Stimulated activated CD4-positive, alpha-beta T cell treated with anti-CD3 and anti-CD28 coated beads, Interleukin-15, amount 100 ng/mL, for 24 hours (primary cell): Measurements from ENCODE around the gene ZRSR2.
"Not testable (repeated sequence)": the region's sequence is repeated elsewhere in the genome, so short reads cannot be mapped to it uniquely, and the experiment has no call there.

ENCODE experiments used
- DNase-seq: peaks from one replicate; pipeline ENCODE4 v3.0.0-alpha.2; 2020

Gene ZRSR2, protein sequence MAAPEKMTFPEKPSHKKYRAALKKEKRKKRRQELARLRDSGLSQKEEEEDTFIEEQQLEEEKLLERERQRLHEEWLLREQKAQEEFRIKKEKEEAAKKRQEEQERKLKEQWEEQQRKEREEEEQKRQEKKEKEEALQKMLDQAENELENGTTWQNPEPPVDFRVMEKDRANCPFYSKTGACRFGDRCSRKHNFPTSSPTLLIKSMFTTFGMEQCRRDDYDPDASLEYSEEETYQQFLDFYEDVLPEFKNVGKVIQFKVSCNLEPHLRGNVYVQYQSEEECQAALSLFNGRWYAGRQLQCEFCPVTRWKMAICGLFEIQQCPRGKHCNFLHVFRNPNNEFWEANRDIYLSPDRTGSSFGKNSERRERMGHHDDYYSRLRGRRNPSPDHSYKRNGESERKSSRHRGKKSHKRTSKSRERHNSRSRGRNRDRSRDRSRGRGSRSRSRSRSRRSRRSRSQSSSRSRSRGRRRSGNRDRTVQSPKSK

DNA sequence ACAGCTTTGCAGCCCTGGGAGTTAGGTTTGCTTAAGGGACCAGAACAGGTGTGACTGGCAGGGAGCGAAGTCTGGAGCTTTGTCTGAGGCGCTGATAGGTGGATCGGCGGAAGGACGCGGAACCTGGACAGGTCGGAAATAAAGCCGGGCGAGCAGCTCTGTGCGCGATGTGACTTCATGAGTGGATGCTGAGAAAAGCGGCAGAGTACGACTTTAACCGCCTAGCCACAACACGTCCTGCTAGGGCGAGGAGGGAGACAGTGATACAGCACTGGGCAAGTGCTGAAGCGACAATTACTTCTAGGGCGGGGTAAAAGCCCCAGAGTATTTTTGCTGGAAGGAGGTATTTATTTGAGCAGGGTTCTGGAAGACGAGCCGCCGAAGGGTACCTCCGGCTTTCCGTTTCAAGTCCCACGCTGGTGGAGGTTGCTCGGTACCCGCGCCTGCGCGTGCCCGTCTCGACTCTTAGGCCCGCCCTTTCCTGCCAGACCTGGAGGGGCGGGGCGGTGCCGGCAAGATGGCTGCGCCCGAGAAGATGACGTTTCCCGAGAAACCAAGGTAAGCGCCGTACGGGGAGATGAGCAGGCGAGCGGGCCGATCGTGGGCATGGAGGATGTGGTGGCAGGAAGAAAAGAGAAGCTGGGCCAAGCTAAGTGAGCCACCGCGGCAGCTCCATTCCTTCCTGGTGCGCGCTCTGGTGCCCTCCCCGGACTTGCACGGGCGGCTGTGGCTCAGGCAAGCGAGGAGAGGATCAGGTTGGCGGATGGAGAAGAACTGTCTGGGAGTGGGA lies at the start of gene ZRSR2:
Gene ZRSR2 (plus strand): TSS at position 506 of the 790 bp plus-strand sequence. CDS start 12 bp downstream, at position 518.
- peak; percentile 88 for DNase-seq

DNA sequence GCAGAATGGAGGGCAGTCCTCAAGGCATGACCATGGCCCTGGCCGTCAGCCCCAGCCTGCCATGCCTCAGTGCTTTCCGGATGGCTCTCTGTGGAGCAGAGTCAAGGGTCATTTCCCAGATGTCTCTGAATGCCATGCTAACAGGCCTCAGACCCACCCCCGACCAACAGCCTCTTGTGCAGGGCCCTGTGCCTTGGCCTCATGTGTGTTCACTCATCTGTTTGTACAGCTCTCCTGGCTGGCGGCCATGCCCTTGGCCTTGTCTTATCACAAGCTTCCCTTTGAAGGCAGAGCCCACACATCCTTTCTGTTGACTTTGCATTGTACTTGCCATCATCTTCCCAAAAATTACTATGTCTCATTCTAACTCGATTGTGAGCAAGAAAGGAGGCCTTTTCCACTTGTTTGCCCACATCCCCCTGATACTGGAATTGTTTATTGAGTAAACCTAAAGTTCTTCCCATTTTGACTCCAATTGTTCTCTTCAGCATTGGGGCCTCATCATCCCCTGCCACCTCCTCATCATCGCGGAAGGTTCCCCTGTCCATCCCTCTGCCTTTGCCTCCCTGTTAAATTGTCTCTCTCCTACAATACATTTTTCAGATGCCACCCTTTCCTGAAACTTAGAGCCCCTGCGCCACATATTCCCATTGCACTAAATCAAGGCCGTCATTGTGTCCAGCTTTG lies 46.0 kb upstream of the ZRSR2 start:
- DNase-seq = no peak

DNA sequence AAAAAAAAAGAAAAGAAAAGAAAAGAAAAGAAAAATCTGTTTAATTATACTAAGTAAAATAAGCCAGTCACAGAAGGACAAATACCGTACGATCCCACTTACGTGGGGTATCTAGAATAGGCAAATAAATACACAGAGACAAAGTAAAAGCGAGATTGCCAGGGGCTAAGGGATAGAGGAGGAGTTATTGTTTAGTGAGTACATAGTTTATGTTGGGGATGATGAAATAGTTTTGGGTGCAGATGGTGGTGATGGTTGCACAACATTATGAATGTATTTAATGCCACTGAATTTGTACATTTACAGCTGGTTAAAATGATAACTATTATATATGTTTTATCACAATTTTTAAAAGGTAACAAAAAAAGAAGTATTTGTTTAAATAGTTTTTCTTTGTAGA lies 45.1 kb upstream of the ZRSR2 start:
- DNase-seq = no peak

DNA sequence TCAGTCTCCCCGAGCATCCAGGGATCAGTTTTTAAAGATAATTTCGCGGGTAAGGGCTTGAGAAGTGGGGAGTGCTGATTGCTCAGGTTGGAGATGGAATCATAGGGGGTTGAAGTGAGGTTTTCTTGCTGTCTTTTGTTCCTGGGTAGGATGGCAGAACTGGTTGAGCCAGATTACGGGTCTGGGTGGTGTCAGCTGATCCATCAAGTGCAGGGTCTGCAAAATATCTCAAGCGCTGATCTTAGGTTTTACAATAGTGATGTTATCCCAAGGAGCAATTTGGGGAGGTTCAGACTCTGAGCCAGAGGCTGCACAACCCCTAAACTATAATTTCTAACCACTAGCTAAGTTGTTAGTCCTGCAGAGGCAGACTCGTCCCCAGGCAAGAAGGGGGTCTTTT lies 43.6 kb upstream of the ZRSR2 start:
- DNase-seq = not testable (repeated sequence)

DNA sequence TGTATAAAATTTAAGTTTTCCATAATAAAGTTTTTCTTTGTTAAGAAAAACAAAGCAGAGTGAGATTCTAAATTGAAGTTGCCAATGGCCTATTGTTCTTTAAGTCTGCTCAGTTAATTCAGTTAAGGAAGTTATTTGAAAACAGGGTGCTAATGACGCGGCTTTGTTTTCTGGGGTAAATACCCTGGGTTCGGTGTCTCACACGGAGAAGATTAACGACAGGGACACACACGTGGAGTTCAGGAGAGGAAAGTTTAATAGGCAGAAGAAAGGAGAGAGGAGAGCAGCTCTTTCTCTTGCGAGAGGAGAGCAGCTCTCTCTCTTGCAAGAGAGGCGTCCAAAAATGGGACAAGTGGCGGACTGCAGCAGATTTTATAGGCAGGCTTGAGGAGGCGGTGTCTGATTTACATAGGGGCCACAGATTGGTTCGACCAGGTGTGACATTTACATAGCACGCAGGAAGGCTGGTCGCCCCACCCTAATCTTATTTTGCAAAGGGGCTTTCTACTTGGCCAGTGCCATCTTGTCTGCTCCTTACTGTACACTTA lies 42.6 kb upstream of the ZRSR2 start:
- no peak for DNase-seq

DNA sequence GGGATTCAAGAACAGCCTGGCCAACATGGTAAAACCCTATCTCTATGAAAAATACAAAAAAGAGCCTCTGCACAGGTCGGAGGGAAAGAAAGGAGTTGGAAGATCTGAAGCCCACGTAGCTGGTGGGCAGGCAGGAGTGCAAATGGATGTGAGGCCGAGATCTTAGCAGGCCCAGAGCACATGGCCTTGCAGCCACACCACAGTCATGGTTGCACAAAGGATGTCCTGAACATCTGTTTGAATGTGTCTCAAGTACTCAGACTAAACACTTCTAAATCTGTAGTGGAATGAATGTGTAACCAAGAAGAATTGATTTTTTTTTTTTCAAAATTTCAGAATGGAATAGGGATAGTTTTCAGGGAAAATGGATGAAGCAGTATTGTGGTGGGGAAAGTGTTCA lies 41.4 kb upstream of the ZRSR2 start:
- DNase-seq = no peak

DNA sequence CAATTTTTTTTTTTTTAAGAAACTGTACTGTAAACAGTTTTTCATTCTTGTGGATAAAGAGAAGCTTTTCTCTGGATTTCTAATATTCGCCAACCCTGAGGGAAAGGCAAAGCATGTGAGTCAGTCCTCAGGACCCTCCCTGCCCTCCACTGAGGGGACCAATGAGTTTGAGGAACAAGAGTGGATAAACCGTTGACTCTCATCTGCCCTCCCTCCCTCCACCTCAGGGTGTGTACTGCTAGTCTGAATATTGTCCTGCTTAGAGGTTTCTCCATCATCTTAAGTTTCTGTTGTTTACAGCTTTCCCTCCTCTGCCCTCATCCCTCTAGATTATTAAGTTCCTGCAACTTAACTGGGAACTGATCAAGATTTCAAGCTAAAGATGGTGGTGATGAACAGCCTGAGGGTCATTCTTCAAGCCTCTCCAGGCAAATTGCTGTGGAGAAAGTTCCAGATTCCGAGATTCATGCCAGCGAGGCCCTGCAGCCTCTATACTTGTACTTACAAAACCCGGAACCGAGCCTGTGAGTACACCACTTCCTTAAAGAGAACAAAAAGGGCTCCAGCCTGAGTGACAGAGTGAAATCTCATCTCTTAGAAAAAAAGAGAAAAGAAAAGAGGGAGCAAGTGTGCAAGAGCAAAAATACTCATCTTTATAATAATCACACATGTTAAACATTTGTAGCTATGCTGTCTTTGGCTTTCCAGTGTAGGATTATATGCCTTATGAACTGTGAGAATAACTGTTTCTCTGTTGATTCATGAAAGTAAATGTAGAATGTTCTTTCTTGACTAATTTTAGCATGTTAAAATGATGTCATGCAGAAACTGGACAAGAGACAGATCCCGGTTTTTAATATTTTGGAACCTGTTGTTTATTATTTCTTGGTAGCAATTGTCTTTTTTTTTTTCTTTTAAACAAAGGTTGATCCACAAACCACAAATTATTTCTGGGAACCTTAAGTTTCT lies 40.4 kb upstream of the ZRSR2 start:
- peak; percentile 9 for DNase-seq

DNA sequence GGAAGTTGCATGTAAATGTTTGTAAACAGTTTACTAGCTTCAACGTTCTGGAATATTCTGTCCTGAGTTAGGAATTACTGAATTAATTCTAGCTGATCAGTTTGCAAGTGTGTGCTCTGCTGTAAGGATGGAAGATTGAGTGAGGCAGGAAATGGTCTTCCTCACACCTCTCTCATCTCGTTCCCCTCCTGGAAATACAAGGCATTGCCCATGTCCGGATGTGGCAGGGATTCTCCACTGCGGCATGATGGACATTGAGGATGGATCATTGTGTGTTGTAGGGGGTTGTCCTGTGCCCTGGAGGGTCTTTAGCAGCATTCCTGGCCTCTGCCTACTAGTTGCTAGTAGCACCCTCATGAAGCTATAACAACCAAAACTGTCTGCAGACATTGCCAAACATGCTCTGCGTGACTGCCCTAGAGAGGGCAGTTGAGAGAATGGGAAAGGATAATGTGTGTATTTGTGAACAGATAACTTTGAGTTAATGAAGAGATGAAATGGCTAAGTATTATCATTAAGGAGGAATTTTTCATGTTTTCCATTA lies 39.6 kb upstream of the ZRSR2 start:
- no peak for DNase-seq

DNA sequence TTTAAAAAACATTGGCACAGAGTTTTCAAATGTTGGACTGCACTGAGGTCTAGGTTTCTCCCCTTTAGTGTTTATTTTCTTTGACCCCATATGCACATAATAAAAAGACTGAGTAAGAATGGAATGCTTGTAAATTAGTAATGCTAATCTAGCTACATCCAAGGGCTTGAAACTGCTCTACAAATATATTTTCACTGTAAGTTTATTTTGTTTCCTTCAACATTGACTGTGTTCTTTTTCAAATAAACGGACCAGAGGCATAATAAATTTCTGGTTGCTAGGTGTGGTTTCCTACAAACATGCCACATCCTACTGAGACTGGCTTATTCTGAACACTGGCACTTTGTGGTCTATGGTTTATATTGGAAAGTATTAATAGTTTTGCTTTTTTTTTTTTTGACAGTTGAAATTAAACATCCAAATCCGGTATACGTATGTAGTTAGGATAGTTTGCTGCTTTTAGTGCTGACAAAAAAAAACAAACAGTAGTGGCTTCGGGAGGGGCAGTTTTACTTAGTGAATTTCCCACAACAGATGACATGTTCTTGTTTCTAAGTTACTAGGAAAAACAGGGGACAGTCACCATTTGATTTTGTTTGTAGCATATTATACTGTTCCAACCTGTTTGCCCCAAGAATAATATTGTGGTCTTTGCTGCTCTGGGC lies 39.0 kb upstream of the ZRSR2 start:
- DNase-seq = no peak

DNA sequence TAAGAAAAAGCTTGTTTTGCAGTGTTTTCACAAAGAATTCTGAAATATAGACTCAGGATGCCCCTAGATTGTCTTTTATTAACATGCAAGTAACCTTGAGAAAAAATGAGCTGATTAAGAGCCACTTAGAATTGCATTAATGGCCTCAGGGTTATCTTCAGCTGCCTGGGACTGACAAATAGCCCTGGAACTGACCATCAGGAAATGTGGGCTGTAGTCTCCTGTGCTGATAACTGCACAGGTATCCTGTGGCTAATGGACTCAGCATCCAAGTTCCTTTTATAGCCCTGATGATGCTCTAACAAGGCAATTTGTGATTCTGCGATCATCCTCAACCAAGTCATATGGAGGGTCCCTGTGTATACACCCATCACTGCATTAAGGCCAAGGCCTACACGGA lies 35.2 kb upstream of the ZRSR2 start:
- DNase-seq = no peak

DNA sequence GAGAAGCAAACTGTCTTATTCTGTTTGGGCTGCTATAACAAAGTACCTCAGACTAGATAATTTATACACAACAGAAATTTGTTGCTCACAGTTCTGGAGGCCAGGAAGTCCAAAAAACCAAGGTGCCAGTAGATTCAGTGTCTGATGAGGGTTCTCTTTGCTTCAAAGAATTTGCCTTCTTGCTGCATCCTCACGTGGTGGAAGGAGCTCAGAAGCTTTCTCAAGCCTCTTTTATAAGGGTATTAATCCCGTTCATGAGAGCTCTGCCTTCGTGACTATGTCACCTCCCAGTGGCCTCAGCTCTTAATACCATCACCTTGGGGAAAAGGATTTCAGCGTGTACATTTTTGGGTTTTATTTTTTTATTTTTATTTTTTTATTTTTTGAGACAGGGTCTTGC lies 32.1 kb upstream of the ZRSR2 start:
- DNase-seq = no peak

DNA sequence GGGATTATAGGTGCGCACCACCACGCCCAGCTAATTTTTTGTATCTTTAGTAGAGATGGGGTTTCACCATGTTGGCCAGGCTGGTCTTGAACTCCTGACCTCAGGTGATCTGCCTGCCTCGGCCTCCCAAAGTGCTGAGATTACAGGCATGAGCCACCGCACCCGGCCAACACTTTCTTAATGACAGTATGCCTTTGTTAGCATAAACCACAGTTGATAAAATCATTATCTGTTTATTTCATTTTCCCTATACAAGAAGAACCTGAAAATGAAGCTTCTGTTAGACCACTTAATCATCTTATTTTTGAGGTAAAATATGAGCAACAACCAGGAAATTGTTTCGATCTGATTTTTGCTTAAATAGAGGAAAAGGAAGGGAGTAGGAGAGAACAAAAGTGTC lies 30.4 kb upstream of the ZRSR2 start:
- DNase-seq = peak; percentile 14

DNA sequence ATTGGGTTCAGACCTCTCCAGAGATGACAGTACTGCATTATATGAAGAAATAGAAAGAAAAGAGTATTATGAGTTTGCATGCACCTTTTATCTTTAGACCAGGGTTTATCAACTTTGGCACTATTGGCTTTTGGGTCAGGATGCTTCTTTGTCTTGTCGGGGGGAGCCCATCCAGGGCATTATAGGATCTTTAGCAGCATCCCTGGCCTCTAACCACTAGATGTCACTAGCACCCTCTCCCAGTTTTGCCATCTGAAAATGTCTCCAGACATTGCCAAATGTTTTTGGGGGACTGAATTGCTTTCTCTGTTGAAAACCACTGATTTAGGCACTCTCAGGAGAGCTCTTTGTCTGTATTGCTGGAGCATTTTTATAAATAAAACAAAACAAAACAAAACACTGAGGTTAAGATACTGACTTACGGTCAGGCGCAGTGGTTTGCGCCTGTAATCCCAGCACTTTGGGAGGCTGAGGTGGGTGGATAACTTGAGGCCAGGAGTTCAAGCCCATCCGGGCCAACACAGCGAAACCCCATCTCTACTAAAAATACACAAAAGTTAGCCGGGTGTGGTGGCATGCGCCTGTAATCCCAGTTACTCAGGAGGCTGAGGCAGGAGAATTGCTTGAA lies 28.6 kb upstream of the ZRSR2 start:
- peak; percentile 25 for DNase-seq

DNA sequence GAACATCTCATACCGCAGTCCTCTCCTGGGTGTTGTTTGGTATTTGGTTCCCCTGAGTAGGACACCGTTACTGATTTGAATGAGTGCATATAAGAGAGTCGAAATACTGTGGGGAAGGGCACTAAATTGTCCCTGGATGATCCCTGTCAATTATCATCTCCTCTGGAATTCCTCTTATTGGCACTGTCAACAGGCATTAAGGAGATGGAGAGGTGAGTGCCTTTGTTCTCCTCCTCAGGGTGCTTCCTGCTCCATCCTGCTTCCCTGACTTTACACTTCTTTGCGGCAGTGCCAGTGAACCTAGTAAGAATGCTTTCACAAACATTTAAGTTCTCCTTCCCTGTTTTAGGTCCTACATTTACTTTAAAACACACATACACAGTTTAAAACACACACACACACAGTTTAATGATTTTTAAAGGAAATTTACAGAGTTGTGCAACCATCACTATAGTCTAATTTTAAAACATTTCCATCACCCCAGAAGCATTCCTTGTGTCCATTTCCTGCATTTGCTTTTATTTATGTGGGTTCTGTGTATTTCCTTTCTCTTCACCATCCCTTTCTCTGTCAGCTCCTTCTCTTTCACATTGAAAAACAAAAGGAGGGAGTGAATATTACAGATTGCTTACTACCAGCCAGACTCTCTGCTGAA lies 20.9 kb upstream of the ZRSR2 start:
- no peak for DNase-seq

DNA sequence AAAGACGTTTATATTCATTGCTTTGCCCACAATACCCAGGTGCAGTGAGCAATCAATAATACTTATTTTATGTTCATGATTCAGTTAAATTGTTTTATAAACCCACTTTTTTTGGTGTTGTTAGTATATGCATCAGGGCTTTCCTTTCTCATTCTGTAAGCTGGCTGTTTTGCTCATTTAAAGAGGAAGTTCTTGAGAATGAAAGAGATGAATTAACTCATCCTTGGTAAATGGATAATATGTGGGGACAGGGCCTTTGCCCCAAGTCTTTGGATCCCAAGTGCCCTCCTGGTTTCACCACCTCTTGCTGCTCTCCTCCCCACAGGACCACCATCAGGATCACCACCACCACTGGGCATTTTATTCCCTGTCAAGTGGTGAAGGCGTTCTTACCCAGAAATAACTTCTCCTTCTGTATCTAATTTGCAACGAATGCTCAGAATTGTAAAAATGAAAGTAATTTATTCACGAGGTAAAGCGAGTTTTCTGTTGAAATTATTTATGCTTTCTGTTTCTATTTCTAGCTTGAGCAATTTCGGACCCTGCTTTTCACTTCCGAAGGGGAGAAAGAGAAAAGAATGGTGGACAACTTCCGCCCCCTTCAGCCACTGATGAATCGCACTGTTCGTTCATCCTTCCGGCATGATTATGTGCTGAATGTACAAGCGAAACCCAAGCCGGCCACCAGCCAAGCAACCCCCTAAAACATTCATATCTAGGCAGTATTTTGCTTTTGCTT lies 8.2 kb upstream of the ZRSR2 start:
- DNase-seq = no peak

DNA sequence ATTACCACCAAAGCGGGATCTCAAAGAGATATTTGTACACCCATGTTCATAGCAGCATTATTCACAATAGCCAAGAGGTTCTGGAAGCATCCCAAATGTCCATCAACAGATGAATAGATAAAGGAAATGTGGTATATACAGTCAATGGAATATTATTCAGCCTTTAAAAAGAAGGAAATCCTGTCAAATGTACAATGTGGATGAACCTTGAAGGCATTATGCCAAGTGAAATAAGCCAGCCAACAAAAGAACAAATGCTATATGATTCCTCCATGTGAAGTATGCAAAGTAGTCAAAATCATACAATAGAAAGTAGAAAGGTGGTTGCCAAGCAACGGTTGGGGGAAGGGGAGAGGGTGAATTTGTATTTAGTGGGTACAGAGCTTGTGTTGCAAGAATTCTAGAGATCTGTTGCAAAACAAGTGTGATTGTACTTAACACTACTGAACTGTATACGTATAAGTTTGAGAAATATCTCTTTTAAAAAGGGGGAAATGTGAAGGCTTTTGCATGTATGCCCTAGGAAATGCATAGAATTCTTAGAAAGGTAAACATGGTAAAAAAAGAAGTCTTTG lies 5.0 kb upstream of the ZRSR2 start:
- DNase-seq = no peak

DNA sequence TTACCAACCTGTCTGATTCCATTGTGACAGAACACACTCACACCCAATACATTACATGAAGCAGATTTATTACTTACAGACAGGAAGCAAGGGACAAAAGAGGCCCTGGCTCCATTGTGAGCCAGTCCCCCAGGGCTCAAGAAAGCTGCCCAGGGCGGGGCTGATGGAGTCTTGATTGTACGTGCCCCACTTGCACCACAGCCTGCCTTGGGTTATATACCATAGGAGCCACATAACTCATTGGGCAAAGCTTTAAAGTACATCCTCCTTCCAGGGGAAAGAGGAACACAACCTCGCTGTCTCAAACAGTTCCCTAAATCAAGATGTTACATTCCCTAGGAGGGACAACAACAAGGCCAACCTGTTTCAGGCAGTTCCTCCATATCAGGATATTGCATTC lies 3.4 kb upstream of the ZRSR2 start:
- DNase-seq = no peak

DNA sequence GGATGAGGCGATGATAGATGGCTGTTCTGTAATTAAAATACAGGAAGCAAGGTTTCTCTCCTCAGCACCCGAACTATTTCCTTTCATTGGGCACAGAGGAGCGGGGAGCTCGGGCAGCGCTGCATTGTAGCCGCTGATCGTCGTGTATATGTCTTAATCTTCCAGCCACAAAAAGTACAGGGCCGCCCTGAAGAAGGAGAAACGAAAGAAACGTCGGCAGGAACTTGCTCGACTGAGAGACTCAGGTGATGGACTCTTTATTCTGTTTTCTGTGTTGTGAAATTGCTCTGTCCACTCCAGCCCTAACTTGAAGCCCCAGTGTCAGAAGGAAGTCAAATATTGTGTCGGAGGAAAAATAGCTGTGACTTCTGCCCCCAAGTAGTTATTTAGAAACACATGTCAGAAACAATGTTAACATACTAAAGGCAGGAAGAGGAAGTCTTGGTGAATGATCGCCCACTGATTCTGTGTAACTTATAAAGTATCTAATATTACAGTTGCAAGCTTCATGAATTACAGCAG lies 546 bp downstream of the ZRSR2 start:
- DNase-seq = no peak

DNA sequence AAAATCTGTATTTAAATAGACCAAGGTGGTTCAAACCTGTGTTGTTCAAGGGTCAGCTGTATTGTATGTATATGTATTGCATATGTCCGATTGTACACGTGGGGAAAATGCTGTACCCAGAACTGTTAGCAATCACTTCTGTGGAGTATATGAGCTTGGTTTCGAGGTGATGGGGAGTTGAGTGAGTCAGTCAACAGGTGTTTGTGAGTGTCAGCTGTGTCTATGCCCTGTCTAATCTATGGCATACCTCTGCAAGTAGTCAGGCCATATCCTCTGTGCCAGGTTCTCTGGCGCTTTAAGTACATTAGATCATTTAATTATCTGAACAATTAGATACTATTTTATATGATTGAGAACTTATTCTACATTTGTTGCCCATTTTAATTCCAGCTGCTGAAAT lies 7.4 kb downstream of the ZRSR2 start:
- no peak for DNase-seq
